HCT116 (cell line): ENCODE data around the gene TMEM178B. TPM values are rescaled to one million over a fixed set of nuclear protein-coding genes. Genes with fewer than 3 reads are reported as not detected.

Experiments used
- CEBPB ChIP-seq: IDR thresholded peaks from 2 replicates; pipeline ENCODE4 v1.6.1; 2012; ENCODE audit warnings: low read depth
- EGR1 ChIP-seq: IDR thresholded peaks from 2 replicates; pipeline ENCODE4 v1.6.1; 2012; ENCODE audit warnings: low read depth
- EZH2 ChIP-seq: fragments of 200-600 bp; sonication (generic); IDR thresholded peaks from 2 replicates; pipeline ENCODE4 v1.6.1; 2017; ENCODE audit warnings: antibody characterized with exemption, mixed run types
- FOSL1 ChIP-seq: IDR thresholded peaks from 2 replicates; pipeline ENCODE4 v1.6.1; 2012; ENCODE audit warnings: low read depth
- MAX ChIP-seq: IDR thresholded peaks from 2 replicates; pipeline ENCODE4 v1.6.1; 2012
- POLR2A ChIP-seq: IDR thresholded peaks from 2 replicates; pipeline ENCODE4 v1.7.0; 2011; ENCODE audit warnings: borderline replicate concordance; ENCODE audit not compliant: insufficient read depth, insufficient read length; ENCODE audit errors: extremely low read depth
- POLR2AphosphoS5 ChIP-seq: IDR thresholded peaks from 2 replicates; pipeline ENCODE4 v1.6.1; 2011; ENCODE audit warnings: mild to moderate bottlenecking, low read depth, low read length, moderate library complexity
- SRF ChIP-seq: IDR thresholded peaks from 2 replicates; pipeline ENCODE4 v1.6.1; 2012; ENCODE audit warnings: low read depth
- TCF7L2 ChIP-seq: IDR thresholded peaks from 2 replicates; pipeline ENCODE4 v1.7.0; 2011; ENCODE audit warnings: borderline replicate concordance, inconsistent platforms; ENCODE audit not compliant: insufficient read depth, insufficient read length; ENCODE audit errors: extremely low read depth
- YY1 ChIP-seq: IDR thresholded peaks from 2 replicates; pipeline ENCODE4 v1.6.1; 2011; ENCODE audit warnings: low read length, low read depth, moderate library complexity, mild to moderate bottlenecking; ENCODE audit not compliant: insufficient replicate concordance; ENCODE audit errors: extremely low read depth
- ZBTB33 ChIP-seq: IDR thresholded peaks from 2 replicates; pipeline ENCODE4 v1.6.1; 2011; ENCODE audit warnings: mild to moderate bottlenecking, low read length, moderate library complexity; ENCODE audit not compliant: insufficient replicate concordance; ENCODE audit errors: extremely low read depth
- ZFX ChIP-seq: fragments of 450-650 bp; IDR thresholded peaks from 2 replicates; pipeline ENCODE4 v1.6.1; 2017
- total RNA-seq: library from RNA; stranded (reverse); gene quantifications from one replicate; pipeline ENCODE4 v1.2.1, GENCODE V29; 2021; ENCODE audit not compliant: unreplicated experiment

Gene TMEM178B
- total RNA-seq, 1 experiment from 2014 or later: 0.02 TPM

GRCh38 chr7:141160246-141160860 is 86.5 kb downstream of the TMEM178B start (continued):
- no peak for TF ChIP-seq ZBTB33
- TF ChIP-seq ZFX: no peak
- no peak for TF ChIP-seq CEBPB
- no peak for TF ChIP-seq POLR2AphosphoS5
- no peak for TF ChIP-seq SRF
- TF ChIP-seq POLR2A: no peak
- TF ChIP-seq TCF7L2: no peak
- no peak for TF ChIP-seq MAX
- TF ChIP-seq EZH2: no peak
- TF ChIP-seq EGR1: no peak
- no peak for TF ChIP-seq FOSL1
- no peak for TF ChIP-seq YY1
- TF ChIP-seq, all 23 proteins: peak for 0
